Fibroblast of mammary gland (primary cell): ENCODE data around the gene CNKSR3.
"Not testable (repeated sequence)": the region's sequence is repeated elsewhere in the genome, so short reads cannot be mapped to it uniquely, and the experiment has no call there.

Experiments
- DNase-seq: peaks from one replicate; pipeline ENCODE4 v3.0.0-alpha.2; 2010; ENCODE audit warnings: low read depth
- H3K4me3 ChIP-seq: 2 replicates; pipeline ENCODE4 v1.5.1; 2011; ENCODE audit warnings: low read depth, mild to moderate bottlenecking, low read length, moderate library complexity; ENCODE audit not compliant: control insufficient read depth
- TF ChIP-seq, protein P1 (sequence below): conservative IDR thresholded peaks from 2 replicates; pipeline ENCODE4 v1.5.1; 2011; ENCODE audit warnings: low read depth, low read length, inconsistent platforms; ENCODE audit not compliant: control insufficient read depth, insufficient read depth

The CNKSR3 gene

DNA sequence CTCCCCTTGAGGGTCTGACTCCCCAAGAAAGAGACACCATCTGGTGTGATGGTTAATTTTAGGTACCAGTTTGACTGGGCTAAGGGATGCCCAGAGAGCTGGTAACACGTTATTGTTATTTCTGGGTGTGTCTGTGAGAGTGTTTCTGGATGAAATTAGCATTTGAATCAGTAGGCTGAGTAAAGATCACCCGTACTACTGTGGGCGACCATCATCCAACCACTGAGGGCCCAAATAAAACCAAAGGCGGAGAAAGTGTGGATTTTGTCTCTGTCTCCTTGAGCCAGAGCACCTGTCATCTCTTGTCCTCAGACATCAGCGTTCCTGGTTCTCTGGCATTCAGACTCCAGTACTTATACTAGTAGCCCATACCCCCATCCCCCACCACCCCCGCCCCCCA, 7.9 kb upstream of the CNKSR3 start:
- no peak for DNase-seq
- TF ChIP-seq, protein P1, sequence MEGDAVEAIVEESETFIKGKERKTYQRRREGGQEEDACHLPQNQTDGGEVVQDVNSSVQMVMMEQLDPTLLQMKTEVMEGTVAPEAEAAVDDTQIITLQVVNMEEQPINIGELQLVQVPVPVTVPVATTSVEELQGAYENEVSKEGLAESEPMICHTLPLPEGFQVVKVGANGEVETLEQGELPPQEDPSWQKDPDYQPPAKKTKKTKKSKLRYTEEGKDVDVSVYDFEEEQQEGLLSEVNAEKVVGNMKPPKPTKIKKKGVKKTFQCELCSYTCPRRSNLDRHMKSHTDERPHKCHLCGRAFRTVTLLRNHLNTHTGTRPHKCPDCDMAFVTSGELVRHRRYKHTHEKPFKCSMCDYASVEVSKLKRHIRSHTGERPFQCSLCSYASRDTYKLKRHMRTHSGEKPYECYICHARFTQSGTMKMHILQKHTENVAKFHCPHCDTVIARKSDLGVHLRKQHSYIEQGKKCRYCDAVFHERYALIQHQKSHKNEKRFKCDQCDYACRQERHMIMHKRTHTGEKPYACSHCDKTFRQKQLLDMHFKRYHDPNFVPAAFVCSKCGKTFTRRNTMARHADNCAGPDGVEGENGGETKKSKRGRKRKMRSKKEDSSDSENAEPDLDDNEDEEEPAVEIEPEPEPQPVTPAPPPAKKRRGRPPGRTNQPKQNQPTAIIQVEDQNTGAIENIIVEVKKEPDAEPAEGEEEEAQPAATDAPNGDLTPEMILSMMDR, result no peak
- H3K4me3 ChIP-seq, result no peak overlapping the region

DNA sequence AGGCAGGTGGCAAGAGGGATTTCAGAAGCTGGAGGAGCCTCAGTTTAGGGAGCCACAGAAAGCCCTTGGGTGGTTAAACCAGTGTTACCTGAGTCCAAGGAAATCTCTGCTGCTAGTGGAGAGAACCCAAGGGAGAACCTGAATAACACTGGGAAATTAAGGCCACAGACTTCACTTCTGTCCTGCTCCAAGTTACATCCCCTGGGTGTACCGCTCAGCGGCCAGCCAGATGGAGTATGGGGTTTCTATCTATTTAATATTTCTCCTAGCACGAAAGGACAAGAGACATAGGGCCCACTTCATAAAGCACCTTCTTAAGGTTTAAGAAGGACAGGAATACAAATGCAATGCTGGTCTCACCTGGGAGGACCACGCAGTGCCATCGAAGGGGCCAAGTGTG, 5.8 kb upstream of the CNKSR3 start:
- TF ChIP-seq, protein P1, result no peak
- no peak for DNase-seq
- H3K4me3 ChIP-seq, result no peak overlapping the region

DNA sequence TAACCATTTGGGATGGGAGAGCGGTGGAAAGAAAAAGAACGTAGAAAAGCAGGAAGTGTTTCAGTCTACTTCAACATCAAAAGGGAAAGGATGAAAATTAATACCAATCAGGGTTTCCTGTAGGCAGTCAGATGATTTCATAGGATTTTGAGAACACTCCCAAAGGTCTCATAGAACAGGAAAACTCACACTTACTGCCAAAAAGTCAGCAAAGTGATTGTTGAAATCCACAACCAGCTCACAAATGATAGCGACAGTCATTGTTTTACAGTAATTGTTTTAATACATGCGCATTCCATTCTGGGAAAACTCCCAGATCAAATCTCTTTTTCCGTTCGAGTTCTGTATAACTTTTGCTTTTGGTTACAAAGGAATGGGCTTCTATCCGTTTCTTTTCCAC, 5.3 kb upstream of the CNKSR3 start:
- no peak overlapping the region for H3K4me3 ChIP-seq
- TF ChIP-seq, protein P1, result no peak
- DNase-seq, result peak; percentile 17

DNA sequence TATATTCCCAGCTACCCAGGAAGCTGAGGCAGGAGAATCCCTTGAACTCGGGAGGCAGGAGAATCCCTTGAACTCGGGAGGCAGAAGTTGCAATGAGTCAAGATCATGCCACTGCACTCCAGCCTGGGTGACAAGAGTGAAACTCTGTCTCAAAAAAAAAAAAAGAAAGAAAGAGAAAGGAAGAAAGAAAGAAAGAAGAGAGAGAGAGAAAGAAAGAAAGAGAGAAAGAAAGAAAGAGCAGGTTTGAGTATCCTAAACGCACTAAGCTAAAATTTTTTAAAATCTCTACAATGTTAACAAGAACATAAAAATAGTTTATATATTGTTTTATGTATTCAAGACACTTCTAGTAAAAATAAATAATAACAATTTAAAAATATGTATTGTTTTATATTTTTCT, 4.6 kb upstream of the CNKSR3 start:
- H3K4me3 ChIP-seq, DNase-seq: not testable (repeated sequence)

DNA sequence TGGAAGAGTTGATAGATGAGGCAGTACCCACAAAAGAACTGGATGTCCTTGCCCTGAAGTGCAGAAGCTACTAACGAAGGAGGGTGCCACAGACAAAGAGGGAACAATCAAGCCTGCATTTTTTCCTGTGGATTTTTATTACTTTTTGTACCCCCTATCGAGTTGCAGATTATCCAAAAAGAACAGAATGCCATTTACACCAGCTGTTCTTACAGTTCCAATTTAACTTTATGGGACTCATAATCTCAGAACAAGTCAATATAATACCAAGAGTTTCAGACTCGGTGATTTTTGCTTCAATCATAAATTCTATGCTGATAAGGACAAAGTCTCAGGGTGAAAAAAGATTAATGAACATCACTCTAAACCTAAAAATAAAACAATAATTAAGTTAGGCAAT, 4.0 kb upstream of the CNKSR3 start:
- no peak overlapping the region for H3K4me3 ChIP-seq
- TF ChIP-seq, protein P1, result no peak
- DNase-seq, result no peak

DNA sequence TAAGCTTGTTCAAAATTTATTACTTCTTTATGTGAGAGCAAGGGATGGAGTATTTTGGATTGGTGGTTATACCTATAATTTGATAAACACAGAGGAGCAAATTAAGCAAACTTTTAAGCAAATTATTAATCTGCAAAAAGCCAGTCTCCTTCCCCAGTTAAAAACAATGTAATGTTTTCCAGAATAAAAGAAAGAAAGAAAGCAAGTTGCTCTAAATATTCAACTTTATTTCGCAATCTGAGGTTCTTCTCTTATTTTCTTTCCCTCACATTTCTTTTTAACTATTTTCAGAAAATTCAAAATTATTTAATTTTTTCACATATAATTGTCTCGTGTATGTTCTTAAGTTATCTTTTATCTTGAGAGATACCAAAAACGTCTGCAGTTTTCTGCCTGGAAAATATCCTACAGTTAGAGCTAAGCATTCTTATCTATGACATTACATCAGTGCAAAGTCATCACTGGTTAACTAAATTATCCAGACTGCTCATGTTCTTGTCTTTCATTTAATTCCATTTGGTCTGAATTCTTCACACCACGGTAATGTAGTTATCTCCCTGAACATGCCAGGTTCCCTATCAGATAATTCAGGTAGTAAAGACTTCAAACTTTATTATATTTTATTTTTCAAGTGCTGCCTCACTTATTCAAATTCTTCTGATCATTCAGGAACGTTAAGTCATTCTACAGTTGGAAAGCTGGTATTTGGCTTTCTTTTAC, 3.3 kb upstream of the CNKSR3 start:
- no peak for DNase-seq
- no peak overlapping the region for H3K4me3 ChIP-seq
- TF ChIP-seq, protein P1, result no peak

DNA sequence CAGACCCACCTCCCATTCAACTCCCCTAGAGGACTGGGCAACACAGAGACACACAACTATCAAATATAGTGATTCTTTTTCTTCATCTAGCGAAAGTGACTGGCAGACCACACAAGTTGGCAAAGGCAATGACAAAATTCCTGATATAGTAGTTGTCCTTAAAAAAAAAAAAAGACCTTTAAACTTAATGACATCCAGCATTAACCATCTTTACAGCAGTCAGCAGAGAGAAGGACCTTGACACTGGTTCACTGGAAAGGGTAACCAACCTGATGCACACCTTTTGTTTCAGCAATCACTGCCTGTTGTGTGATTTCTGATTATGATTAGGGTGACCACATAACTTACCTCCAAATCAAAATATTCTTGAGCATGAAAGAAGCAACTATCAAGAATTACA, 1.7 kb upstream of the CNKSR3 start:
- H3K4me3 ChIP-seq, result no peak overlapping the region
- TF ChIP-seq, protein P1, result no peak
- no peak for DNase-seq
